GM12864 (cell line): ENCODE data around the gene RBPJL.

Experiments
- DNase-seq: peaks from one replicate; pipeline ENCODE4 v3.0.0-alpha.2; 2011; ENCODE audit warnings: low read depth
- H3K4me3 ChIP-seq: 2 replicates; pipeline ENCODE4 v1.5.1; 2011; ENCODE audit warnings: mild to moderate bottlenecking, low read depth, low read length, control low read depth
- TF ChIP-seq, protein P1 (sequence below): IDR thresholded peaks from 2 replicates; pipeline ENCODE4 v1.5.1; 2011; ENCODE audit warnings: low read depth, mild to moderate bottlenecking, moderate library complexity, low read length, control low read depth, inconsistent platforms; ENCODE audit errors: missing control alignments

Gene RBPJL

DNA sequence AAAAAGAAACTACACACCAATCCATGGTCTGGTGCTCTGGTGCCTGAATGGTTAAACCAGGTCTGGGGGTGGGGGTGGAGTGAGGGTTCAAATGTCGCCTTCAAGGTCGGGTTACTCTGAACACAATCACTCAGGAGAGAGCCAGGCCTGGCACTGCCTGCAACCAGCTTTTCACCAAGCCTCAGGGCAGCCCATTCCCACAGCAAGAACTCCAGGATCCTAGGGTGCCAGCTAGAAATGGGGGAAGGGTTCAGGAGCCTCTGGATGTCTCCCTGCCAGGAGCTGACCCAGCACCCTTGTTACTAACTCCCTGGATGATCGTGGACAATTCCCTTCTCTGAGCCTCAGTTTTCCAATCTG lies 34.9 kb downstream of the RBPJL start:
- no peak overlapping the region for H3K4me3 ChIP-seq
- TF ChIP-seq, protein P1, sequence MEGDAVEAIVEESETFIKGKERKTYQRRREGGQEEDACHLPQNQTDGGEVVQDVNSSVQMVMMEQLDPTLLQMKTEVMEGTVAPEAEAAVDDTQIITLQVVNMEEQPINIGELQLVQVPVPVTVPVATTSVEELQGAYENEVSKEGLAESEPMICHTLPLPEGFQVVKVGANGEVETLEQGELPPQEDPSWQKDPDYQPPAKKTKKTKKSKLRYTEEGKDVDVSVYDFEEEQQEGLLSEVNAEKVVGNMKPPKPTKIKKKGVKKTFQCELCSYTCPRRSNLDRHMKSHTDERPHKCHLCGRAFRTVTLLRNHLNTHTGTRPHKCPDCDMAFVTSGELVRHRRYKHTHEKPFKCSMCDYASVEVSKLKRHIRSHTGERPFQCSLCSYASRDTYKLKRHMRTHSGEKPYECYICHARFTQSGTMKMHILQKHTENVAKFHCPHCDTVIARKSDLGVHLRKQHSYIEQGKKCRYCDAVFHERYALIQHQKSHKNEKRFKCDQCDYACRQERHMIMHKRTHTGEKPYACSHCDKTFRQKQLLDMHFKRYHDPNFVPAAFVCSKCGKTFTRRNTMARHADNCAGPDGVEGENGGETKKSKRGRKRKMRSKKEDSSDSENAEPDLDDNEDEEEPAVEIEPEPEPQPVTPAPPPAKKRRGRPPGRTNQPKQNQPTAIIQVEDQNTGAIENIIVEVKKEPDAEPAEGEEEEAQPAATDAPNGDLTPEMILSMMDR, result no peak
- DNase-seq, result no peak

DNA sequence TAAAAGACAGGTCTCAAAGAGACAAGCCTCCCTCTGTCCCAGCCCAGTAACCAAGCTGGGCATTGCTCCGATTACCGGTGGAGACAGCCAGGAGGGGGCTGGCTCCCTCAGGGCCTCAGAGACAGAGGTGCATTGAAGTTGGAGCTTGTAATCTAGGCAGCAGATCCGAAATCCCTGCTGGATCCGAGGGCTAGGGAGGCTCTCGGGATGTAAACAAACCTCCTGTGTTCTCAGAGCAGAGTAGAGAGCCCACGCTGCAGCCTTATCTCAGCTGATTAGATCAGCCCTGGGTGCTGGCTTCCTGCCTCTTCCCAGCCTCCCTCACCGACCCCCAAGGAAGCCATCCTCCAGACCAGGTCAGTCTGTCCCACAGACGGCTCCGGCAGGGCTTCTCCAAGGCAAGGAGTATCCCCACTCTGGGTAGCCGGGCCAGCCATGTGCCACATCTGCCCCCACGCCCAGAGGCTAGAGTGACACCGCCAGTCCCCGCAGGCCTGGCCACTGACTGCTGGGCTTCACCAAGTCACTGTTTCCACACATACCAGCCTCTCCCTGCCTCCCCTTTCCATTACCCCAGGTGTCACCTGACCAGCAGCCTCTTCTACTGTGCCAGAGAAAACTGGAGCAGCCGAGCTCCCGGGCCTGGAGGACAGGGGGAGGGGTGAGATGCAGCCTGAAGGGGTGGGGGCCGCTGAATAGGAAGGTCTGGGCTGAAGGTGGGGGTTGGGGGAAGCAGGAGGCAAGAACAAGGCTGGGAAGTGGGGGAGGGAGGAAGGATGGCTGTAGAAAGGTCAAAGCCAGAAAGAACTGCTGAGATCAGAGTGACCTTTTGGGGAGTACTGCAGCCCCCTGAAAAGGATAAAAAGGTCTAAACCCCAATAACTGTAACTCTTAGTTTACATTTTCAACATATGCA lies 35.6 kb downstream of the RBPJL start:
- TF ChIP-seq, protein P1, result no peak
- no peak overlapping the region for H3K4me3 ChIP-seq
- DNase-seq, result no peak

- H3K4me3 ChIP-seq, result no peak overlapping the region
- TF ChIP-seq, protein P1, result no peak
- no peak for DNase-seq
These were observed 36.4 kb downstream of the RBPJL start for GRCh38 chr20:45342855-45343531.

DNA sequence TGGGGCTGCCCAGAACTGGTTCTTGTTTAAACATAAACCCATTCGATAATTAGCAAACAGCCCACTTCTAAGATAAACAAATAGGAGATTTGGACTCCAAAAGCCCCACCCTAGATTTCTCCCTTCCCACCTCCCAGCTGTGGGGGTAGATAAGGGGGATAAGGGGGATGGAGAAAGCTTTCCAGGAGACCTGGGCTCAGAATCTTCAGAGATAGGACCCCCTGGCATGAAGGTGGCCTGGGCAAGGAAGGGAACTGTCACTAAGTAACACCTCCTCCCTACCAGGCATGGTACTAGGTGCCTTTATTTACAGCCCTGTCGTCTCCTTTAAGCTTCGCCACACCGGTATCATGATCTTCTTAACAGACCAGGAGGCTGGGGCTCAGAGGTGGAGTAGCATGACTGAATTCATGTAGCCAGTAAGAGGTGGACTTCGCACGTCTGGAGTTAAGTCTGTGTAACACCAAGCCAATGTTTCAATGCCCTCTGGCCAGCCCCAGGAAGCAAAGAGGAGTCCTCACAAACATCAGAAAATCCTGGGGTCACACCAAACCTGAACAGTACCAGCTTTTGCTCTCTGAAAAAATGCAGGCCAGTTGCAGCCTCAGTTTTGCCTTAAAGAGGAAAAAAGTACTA lies 37.0 kb downstream of the RBPJL start:
- TF ChIP-seq, protein P1, result no peak
- no peak overlapping the region for H3K4me3 ChIP-seq
- DNase-seq, result no peak

GRCh38 chr20:45344168-45344860 lies 37.7 kb downstream of the RBPJL start:
- no peak for DNase-seq
- TF ChIP-seq, protein P1, result no peak
- H3K4me3 ChIP-seq, result no peak overlapping the region

GRCh38 chr20:45345104-45345936 lies 38.7 kb downstream of the RBPJL start:
- TF ChIP-seq, protein P1, result no peak
- no peak overlapping the region for H3K4me3 ChIP-seq

More at GRCh38 chr20:45345104-45345936, 38.7 kb downstream of the RBPJL start:
- no peak for DNase-seq
